Esophagus squamous epithelium (tissue), 4 donors: ENCODE measurements around the gene LBP.

Experiments used
- CTCF ChIP-seq, 6 experiments: fragments of 450-650 bp in 4 of 6; fragments of 200-600 bp in 2 of 6; sonication (generic) in 2 of 6; IDR thresholded peaks; one replicate each; pipeline ENCODE4 v1.5.1; 2016 to 2019; ENCODE audit warnings: antibody characterized with exemption in 6 of 6, mild to moderate bottlenecking in 4 of 6, moderate library complexity in 4 of 6
- POLR2A ChIP-seq, 4 donors: fragments of 450-650 bp; IDR thresholded peaks; one replicate each; pipeline ENCODE4 v1.6.1; 2017; ENCODE audit warnings: antibody characterized with exemption in 4 of 4, mild to moderate bottlenecking in 4 of 4, moderate library complexity in 3 of 4

GRCh38 chr20:38363004-38363747, 16.9 kb downstream of the LBP start:
- TF ChIP-seq CTCF (IDR thresholded peaks at IDR 0.05) (no peak), POLR2A (IDR thresholded peaks at IDR 0.05) (no peak)
